ENCODE measurements around the gene PPP1R12B.
"Not testable (repeated sequence)": the region's sequence is repeated elsewhere in the genome, so short reads cannot be mapped to it uniquely, and the experiment has no call there.

PPP1R12B gene

GRCh38 chr1:202638701-202639305, 290.3 kb downstream of the PPP1R12B start:
- not testable (repeated sequence) for DNase-seq

GRCh38 chr1:202639500-202639899, 291.0 kb downstream of the PPP1R12B start:
- DNase-seq = no peak

GRCh38 chr1:202642212-202642611, 293.7 kb downstream of the PPP1R12B start:
- DNase-seq = no peak
